HG02623 (cell line): ENCODE measurements around the gene UBQLN2.
"Not testable (repeated sequence)": the region's sequence is repeated elsewhere in the genome, so short reads cannot be mapped to it uniquely, and the experiment has no call there.

Source experiments
- ATAC-seq: cut with Tn5 transposase; IDR thresholded peaks from one replicate; pipeline ENCODE4 v1.9.1; 2021; ENCODE audit warnings: moderate library complexity; ENCODE audit not compliant: unreplicated experiment

Gene UBQLN2

DNA sequence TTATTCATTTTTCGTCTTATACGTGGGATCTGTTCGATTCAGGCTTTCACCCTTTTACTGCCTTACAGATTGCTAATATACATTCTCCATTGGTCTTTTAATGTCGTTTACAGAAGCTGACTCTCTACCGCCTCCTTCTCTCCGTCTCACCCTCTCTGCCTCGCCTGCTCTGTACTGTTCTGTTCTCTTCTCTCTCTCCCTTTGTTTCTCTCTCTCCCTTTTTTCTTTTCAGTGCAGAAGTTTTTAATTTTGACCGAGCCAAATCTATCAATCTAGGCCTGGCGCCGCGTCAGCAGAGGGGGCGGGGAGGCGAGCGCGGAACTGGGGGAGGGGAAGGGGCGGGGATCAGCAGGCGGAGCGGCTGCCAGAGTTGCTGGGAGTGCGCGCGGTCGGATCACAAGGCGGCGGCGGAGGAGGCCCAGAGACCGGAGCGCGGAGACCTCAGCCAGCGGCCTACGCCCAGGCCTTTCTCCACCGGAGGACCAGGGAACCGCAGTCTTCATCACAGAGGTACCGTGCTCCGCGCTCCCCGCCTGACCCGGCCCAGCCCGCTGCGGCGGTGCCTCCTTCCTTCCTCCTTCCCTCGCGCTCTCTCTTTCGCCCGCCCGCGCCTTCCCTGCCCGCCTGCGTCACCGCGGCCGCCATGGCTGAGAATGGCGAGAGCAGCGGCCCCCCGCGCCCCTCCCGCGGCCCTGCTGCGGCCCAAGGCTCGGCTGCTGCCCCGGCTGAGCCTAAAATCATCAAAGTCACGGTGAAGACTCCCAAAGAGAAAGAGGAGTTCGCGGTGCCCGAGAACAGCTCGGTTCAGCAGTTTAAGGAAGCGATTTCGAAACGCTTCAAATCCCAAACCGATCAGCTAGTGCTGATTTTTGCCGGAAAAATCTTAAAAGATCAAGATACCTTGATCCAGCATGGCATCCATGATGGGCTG is at the start of gene UBQLN2:
UBQLN2 (plus strand) TSS at position 397 of the 931 bp plus-strand sequence; CDS start at position 644, 247 bp downstream.
- peak; percentile 74 for ATAC-seq

GRCh38 chrX:56519642-56520041 is 43.8 kb upstream of the UBQLN2 start:
- ATAC-seq = no peak

DNA sequence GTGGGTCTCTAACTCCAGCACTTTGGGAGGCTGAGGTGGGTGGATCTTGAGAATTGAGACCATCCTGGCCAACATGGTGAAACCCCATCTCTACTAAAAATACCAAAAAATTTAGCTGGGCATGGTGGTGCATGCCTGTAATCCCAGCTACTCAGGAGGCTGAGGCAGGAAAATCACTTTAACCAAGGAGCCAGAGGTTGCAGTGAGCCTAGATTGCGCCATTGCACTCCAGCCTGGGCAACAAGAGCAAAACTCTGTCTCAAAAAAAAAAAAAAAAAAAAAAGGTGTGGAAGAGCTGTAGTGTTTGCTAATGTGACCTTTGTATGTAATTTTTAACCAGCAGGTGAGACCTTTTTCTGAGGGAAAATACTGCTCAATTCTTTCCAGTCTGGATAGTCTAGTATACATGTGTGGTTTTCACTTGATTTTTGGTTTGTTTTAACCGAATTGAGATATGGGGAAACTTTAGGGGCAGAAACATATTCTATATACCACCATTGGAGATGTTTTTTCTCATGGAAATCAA is 33.9 kb upstream of the UBQLN2 start:
- ATAC-seq = not testable (repeated sequence)

- no peak for ATAC-seq
Observed at GRCh38 chrX:56530011-56530410, 33.4 kb upstream of the UBQLN2 start.

DNA sequence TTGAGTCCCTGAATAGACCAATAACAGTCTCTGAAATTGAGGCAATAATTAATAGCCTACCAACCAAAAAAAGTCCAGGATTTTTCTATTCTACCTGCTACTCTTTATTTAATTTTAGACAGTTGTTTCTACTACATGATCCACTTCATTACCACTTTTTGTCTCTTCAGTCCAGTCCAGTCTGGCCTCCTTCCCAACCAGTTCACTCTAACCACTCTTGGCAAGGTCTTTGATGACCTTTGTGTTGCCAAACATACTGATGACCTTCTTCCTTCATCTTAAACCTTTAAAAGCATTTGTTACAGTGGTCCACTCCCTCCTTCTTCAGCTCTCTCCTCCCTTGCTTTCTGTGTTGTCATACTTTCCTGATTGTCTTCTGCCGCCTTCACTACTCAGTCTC is 12.8 kb upstream of the UBQLN2 start:
- ATAC-seq = no peak

- no peak for ATAC-seq
Observed at GRCh38 chrX:56554870-56555269, 8.6 kb upstream of the UBQLN2 start.

GRCh38 chrX:56557376-56557929 is 6.0 kb upstream of the UBQLN2 start:
- ATAC-seq = no peak

DNA sequence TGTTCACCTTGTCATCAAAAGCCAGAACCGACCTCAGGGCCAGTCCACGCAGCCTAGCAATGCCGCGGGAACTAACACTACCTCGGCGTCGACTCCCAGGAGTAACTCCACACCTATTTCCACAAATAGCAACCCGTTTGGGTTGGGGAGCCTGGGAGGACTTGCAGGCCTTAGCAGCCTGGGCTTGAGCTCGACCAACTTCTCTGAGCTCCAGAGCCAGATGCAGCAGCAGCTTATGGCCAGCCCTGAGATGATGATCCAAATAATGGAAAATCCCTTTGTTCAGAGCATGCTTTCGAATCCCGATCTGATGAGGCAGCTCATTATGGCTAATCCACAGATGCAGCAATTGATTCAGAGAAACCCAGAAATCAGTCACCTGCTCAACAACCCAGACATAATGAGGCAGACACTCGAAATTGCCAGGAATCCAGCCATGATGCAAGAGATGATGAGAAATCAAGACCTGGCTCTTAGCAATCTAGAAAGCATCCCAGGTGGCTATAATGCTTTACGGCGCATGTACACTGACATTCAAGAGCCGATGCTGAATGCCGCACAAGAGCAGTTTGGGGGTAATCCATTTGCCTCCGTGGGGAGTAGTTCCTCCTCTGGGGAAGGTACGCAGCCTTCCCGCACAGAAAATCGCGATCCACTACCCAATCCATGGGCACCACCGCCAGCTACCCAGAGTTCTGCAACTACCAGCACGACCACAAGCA is 898 bp downstream of the UBQLN2 start:
- ATAC-seq = no peak

DNA sequence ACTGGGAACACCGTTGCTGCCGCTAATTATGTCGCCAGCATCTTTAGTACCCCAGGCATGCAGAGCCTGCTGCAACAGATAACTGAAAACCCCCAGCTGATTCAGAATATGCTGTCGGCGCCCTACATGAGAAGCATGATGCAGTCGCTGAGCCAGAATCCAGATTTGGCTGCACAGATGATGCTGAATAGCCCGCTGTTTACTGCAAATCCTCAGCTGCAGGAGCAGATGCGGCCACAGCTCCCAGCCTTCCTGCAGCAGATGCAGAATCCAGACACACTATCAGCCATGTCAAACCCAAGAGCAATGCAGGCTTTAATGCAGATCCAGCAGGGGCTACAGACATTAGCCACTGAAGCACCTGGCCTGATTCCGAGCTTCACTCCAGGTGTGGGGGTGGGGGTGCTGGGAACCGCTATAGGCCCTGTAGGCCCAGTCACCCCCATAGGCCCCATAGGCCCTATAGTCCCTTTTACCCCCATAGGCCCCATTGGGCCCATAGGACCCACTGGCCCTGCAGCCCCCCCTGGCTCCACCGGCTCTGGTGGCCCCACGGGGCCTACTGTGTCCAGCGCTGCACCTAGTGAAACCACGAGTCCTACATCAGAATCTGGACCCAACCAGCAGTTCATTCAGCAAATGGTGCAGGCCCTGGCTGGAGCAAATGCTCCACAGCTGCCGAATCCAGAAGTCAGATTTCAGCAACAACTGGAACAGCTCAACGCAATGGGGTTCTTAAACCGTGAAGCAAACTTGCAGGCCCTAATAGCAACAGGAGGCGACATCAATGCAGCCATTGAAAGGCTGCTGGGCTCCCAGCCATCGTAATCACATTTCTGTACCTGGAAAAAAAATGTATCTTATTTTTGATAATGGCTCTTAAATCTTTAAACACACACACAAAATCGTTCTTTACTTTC is 1.8 kb downstream of the UBQLN2 start:
- no peak for ATAC-seq

DNA sequence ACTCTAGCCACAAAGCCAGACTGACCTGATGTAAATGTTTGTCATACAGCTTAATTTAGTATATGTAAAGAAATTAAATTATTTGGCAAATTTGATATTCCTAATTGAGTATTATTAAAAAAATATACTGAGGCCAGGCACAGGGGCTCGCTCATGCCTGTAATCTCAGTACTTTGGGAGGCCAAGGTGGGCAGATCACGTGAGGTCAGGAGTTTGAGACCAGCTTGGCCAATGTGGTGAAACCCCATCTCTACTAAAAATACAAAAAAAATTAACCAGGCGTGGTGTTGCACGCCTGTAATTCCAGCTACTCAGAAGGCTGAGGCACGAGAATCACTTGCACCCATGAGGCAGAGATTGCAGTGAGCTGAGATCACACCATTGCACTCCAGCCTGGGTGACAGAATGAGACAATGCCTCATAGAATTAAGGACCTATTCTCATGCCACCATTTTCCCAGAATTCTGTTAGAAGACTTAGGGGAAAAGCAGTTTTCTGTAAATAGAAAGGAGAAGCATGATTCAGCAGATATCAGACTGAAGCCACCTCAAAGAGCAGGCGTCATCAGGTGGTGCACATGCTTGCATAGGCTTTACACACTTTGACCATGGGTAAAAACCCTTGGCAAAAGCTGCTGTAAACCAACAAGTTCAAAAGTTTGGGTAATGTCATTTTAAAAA is 6.1 kb downstream of the UBQLN2 start:
- ATAC-seq = no peak

DNA sequence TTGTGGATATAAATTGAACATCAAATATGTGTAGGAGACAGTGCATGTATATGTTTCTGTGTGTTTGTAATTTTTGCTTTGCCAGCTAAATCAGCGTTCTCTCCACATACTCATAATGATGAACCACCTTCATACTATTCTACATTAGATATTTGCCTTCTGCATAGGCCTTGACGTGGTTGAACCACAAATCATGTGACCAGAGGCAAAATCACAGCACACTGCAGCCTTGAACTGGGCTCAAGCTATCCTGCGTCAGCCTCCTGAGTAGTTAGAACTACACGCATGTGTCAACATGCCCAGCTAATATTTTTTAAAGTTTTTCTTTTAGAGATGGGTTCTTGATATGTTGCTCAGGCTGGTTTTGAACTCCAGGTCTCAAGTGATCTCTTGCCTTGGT is 9.5 kb downstream of the UBQLN2 start:
- no peak for ATAC-seq

DNA sequence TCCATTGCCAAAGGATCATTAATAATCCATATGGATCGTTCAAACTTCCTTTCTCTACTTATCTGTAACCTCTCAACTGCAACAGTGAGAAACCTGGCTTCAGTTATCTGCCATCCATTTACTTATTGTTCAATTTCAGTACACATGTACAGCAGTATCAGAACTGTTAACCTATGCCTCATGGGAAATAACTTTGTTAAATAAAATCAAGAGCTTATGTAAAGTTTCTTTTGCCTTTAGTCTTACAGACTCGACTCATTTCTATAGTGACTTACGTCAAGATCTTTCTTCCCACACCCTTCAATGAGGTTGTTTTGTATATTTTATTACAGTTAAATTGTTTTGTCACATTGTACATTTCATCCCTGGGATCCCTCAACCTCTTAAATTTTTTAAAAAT is 11.4 kb downstream of the UBQLN2 start:
- no peak for ATAC-seq

DNA sequence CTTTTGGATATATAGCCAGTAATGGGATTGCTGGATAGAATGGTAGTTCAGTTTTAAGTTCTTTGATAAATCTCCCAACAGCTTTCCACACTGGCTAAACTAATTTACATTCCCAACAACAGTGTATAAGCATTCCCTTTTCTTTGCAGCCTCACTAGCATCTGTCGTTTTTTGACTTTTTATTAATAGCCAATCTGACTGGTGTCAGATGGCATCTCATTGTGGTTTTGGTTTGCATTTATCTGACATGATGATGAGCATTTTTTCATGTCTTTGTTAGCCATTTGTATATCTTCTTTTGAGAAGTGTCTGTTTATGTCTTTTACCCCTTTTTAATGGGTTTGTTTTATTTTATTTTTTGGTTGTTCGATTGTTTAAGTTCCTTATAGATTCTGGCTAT is 13.3 kb downstream of the UBQLN2 start:
- no peak for ATAC-seq

DNA sequence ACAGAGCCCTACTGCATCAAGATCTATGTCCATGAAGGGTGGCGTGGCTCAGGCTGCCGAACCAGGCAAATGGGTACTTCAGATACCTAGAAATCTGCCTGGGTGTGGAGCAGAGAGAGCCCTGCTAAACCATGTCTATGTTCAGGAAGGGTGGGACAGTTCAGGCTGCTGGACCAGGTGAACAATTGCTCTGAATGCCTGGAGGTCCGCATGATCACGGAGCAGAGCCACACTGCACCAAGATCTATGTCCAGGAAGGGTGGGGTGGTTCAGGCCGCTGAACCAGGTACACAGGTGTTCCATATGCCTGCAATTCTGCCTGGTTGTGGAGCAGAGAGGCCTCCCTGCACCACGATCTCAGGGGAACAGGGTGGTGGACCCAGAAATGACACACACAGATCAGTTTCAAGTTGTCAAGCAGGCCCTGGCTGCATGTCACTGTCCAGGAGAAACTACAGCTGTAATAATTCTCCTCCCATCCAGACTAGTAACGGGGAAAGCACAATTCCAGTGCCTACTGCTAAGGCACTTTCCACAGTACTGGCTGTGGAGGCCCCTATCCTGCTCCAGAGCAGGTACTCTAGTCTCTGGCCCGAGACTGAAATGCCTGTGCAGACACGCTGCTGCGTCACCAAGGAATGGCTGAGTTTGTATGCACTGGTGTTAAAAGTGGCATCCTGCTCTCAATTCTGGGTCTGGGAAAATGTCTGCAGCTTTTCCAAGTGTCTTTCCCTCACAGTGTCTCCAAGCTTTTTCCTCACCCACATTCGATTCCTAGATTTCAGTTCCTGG is 25.2 kb downstream of the UBQLN2 start:
- ATAC-seq = no peak

DNA sequence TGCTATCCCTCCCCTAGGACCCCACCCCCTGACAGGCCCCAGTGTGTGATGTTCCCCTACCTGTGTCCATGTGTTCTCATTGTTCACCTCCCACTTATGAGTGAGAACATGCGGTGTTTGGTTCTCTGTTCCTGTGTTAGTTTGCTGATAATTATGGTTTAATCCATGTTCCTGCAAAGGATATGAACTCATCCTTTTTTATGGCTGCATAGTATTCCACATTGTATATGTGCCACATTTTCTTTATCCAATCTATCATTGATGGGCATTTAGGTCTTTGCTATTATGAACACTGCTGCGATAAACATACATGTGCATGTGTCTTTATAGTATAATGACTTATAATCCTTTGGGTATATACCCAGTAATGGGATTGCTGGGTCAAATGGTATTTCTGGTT is 28.4 kb downstream of the UBQLN2 start:
- ATAC-seq = not testable (repeated sequence)

GRCh38 chrX:56600141-56600540 is 36.7 kb downstream of the UBQLN2 start:
- ATAC-seq = no peak

DNA sequence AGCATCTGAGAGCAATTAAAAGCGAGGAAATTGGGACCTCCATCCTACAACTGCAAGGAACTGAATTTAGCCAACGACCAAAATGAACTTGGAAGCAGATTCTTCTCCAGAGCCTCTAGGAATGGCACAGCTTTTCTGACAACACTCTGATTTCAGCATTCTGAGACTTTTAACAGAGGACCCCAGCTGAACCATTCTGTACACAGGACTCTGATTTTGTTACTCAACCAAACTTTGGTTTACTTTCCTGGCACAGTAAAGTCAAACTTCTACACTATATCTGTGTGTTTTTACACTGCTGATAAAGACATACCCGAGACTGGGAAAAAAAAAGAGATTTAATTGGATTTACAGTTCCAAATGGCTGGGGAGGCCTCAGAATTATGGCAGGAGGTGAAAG is 37.6 kb downstream of the UBQLN2 start:
- ATAC-seq = no peak

DNA sequence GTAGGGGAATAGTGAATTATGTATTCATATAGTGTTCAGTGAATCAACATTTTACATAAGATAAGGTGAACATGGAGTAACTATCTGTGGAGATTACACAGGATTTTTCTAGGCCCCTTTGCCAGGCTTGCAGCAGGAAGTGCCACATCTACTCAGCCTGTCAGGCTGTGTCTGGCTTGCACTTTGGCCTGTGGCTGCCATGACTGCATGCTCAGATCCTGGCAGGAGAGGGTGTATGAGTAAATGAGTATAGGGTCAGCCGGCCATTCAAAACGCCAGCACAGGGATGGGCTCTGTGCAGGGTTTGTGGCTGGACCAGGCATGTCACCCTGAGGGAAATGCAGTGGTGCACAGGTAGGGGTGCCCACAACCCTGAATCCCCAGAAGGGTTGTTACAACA is 51.9 kb downstream of the UBQLN2 start:
- ATAC-seq = no peak
